Astrocyte (in vitro differentiated cells and primary cell): ENCODE measurements around the gene DACT2.

Source experiments
- CTCF ChIP-seq: IDR thresholded peaks from 2 replicates; pipeline ENCODE4 v1.5.1; 2011; ENCODE audit warnings: low read depth, mild to moderate bottlenecking, inconsistent platforms, low read length, moderate library complexity; ENCODE audit not compliant: insufficient read depth
- EZH2 ChIP-seq: IDR thresholded peaks from 2 replicates; pipeline ENCODE4 v1.6.1; 2012; ENCODE audit warnings: mild to moderate bottlenecking, low read length, inconsistent platforms; ENCODE audit not compliant: insufficient read depth

- TF ChIP-seq CTCF (no peak), EZH2 (no peak)
Observed at GRCh38 chr6:168291450-168291849, 28.1 kb downstream of the DACT2 start.
